ENCODE data around the gene CYB5D1.

GRCh38 chr17:7834542-7834956 lies 23.3 kb upstream of the CYB5D1 start:
- TF ChIP-seq, protein P1, sequence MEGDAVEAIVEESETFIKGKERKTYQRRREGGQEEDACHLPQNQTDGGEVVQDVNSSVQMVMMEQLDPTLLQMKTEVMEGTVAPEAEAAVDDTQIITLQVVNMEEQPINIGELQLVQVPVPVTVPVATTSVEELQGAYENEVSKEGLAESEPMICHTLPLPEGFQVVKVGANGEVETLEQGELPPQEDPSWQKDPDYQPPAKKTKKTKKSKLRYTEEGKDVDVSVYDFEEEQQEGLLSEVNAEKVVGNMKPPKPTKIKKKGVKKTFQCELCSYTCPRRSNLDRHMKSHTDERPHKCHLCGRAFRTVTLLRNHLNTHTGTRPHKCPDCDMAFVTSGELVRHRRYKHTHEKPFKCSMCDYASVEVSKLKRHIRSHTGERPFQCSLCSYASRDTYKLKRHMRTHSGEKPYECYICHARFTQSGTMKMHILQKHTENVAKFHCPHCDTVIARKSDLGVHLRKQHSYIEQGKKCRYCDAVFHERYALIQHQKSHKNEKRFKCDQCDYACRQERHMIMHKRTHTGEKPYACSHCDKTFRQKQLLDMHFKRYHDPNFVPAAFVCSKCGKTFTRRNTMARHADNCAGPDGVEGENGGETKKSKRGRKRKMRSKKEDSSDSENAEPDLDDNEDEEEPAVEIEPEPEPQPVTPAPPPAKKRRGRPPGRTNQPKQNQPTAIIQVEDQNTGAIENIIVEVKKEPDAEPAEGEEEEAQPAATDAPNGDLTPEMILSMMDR (IDR thresholded peaks at IDR 0.05), result no peak
- no peak for TF ChIP-seq ZFX (IDR thresholded peaks at IDR 0.05; ENCODE audit: borderline replicate concordance)

Data from 22Rv1 (cell line).